ENCODE measurements around the gene KEL.
"Not testable (repeated sequence)": the region's sequence is repeated elsewhere in the genome, so short reads cannot be mapped to it uniquely, and the experiment has no call there.

KEL gene

GRCh38 chr7:142961973-142962926, at the start of gene KEL:
Gene KEL (minus strand): TSS chr7:142962363. CDS start chr7:142962206, 157 bp downstream.
- DNase-seq = no peak

GRCh38 chr7:143008007-143008901, 46.1 kb upstream of the KEL start:
- DNase-seq = peak; percentile 27 to 85

- DNase-seq = no peak
These were observed 43.6 kb upstream of the KEL start for GRCh38 chr7:143005632-143006260.

GRCh38 chr7:143003393-143004051, 41.4 kb upstream of the KEL start:
- peak in 1 of 2 experiments; percentile 59 for DNase-seq

- DNase-seq = no peak
These were observed 40.7 kb upstream of the KEL start for GRCh38 chr7:143002898-143003297.

GRCh38 chr7:143002106-143002505, 39.9 kb upstream of the KEL start:
- peak in 1 of 2 experiments; percentile 9 for DNase-seq

- no peak for DNase-seq
These were observed 38.5 kb upstream of the KEL start for GRCh38 chr7:143000648-143001047.

- no peak for DNase-seq
These were observed 37.6 kb upstream of the KEL start for GRCh38 chr7:142999793-143000192.

- DNase-seq = no peak
These were observed 36.8 kb upstream of the KEL start for GRCh38 chr7:142998966-142999365.

GRCh38 chr7:142997456-142997989, 35.4 kb upstream of the KEL start:
- no peak for DNase-seq

GRCh38 chr7:142992427-142992826, 30.3 kb upstream of the KEL start:
- no peak for DNase-seq

- no peak for DNase-seq
These were observed 22.1 kb upstream of the KEL start for GRCh38 chr7:142984297-142984696.

- DNase-seq = no peak
These were observed 21.7 kb upstream of the KEL start for GRCh38 chr7:142983825-142984224.

GRCh38 chr7:142978402-142978801, 16.2 kb upstream of the KEL start:
- DNase-seq = not testable (repeated sequence)

- no peak for DNase-seq
These were observed 12.5 kb upstream of the KEL start for GRCh38 chr7:142974626-142975025.

- no peak for DNase-seq
These were observed 7.0 kb upstream of the KEL start for GRCh38 chr7:142969183-142969582.

- no peak for DNase-seq
These were observed 6.1 kb upstream of the KEL start for GRCh38 chr7:142968229-142968628.

GRCh38 chr7:142964502-142965246, 2.5 kb upstream of the KEL start:
- DNase-seq = no peak

GRCh38 chr7:142963993-142964392, 1.8 kb upstream of the KEL start:
- no peak for DNase-seq

GRCh38 chr7:142962991-142963390, 828 bp upstream of the KEL start:
- DNase-seq = no peak

- DNase-seq = no peak
These were observed 579 bp downstream of the KEL start for GRCh38 chr7:142961595-142961972.

All from NCI-H526 (cell line).